Panc1 (cell line): ENCODE data around the gene PSMC1. TPM values are rescaled to one million over a fixed set of nuclear protein-coding genes. Genes with fewer than 3 reads are reported as not detected.

Experiments
- ATAC-seq: fragments of 200-7000 bp; cut with Tn5 transposase; 2 replicates; pipeline ENCODE4 v1.9.1; 2020; ENCODE audit warnings: mild to moderate bottlenecking, moderate library complexity
- BruUV-seq: library from RNA; stranded (reverse); fragments of 400-500 nt; replicated peaks from 2 replicates; lab custom pipeline; 2021; lab: Mats Ljungman, UMichigan
- CTCF ChIA-PET: fragments of 300-600 bp; sonication (Branson Sonifier 250); formaldehyde crosslinking; loops from one replicate; lab custom pipeline; 2022; ENCODE audit warnings: antibody characterized with exemption; lab: Charles Lee
- POLR2A ChIA-PET: fragments of 300-600 bp; sonication (Branson Sonifier 250); formaldehyde crosslinking; loops from one replicate; lab custom pipeline; 2022; ENCODE audit warnings: antibody characterized with exemption; lab: Charles Lee
- DNase-seq: peaks from one replicate; pipeline ENCODE4 v3.0.0-alpha.2; 2010; ENCODE audit warnings: low read depth, low spot score
- H3K27ac ChIP-seq: 2 replicates; pipeline ENCODE4 v1.5.1; 2011; ENCODE audit warnings: mild to moderate bottlenecking, low read length, inconsistent platforms
- H3K27me3 ChIP-seq: fragments of 200-500 bp; sonication (Bioruptor generic); 2 replicates; pipeline ENCODE4 v1.6.0; 2014; ENCODE audit warnings: low read length, inconsistent platforms; ENCODE audit not compliant: control insufficient read depth, insufficient read depth
- H3K36me3 ChIP-seq: fragments of 200-500 bp; sonication (Bioruptor generic); 2 replicates; pipeline ENCODE4 v1.5.1; 2014; ENCODE audit warnings: inconsistent platforms, mild to moderate bottlenecking, low read length, moderate library complexity; ENCODE audit not compliant: control insufficient read depth, insufficient read depth
- H3K4me1 ChIP-seq: 2 replicates; pipeline ENCODE4 v1.5.1; 2011; ENCODE audit warnings: inconsistent platforms, mild to moderate bottlenecking, low read length, moderate library complexity; ENCODE audit not compliant: control insufficient read depth, insufficient read depth
- H3K4me3 ChIP-seq, 2 experiments: 2 replicates each; pipeline ENCODE4 v1.5.1; 2011 to 2012; ENCODE audit warnings: low read depth in 2 of 2, low read length in 2 of 2, mild to moderate bottlenecking in 2 of 2, inconsistent platforms in 1 of 2, moderate library complexity in 1 of 2
- H3K9me3 ChIP-seq: fragments of 200-500 bp; sonication (Bioruptor generic); 2 replicates; pipeline ENCODE4 v1.5.1; 2014; ENCODE audit warnings: low read depth, mild to moderate bottlenecking, inconsistent platforms, low read length, moderate library complexity; ENCODE audit not compliant: control insufficient read depth, insufficient read depth
- POLR2AphosphoS5 ChIP-seq: IDR thresholded peaks from 2 replicates; pipeline ENCODE4 v1.6.1; 2012; ENCODE audit warnings: mild to moderate bottlenecking, low read depth, low read length, moderate library complexity
- SIN3A ChIP-seq: IDR thresholded peaks from 2 replicates; pipeline ENCODE4 v1.6.1; 2012; ENCODE audit warnings: low read depth, mild to moderate bottlenecking, low read length, moderate library complexity, borderline replicate concordance; ENCODE audit not compliant: insufficient read depth
- TCF7L2 ChIP-seq: IDR thresholded peaks from 2 replicates; pipeline ENCODE4 v1.6.1; 2011; ENCODE audit warnings: mild to moderate bottlenecking, low read depth, low read length, inconsistent platforms
- in situ Hi-C: cut with HindIII; loops from 2 replicates; pipeline ENCODE4 v1.10.0; 2016; ENCODE audit warnings: low sequenced_read_pairs, low pct_unique_long_range_greater_than_20kb
- intact Hi-C: fragments of 100-400 bp; cut with micrococcal nuclease; formaldehyde crosslinking; loops from one replicate; pipeline ENCODE4 v1.10.0; 2022; ENCODE audit not compliant: unreplicated experiment
- total RNA-seq: library from RNA; stranded (reverse); gene quantifications from one replicate; pipeline ENCODE4 v1.2.1, GENCODE V29; 2021; ENCODE audit not compliant: unreplicated experiment
- TF ChIP-seq, protein P1 (sequence below), 2 experiments: IDR thresholded peaks; 2 replicates each; pipeline ENCODE4 v1.6.1; 2011 to 2012; ENCODE audit warnings: low read depth in 2 of 2, control low read depth in 1 of 2, low read length in 1 of 2, mild to moderate bottlenecking in 1 of 2, moderate library complexity in 1 of 2; ENCODE audit not compliant: insufficient read depth in 1 of 2
- TF ChIP-seq, protein P2 (sequence below): fragments of 450-650 bp; IDR thresholded peaks from 2 replicates; pipeline ENCODE4 v1.5.1; 2017; ENCODE audit warnings: mild to moderate bottlenecking

Gene PSMC1
- total RNA-seq, 1 experiment from 2014 or later = 112 TPM

DNA sequence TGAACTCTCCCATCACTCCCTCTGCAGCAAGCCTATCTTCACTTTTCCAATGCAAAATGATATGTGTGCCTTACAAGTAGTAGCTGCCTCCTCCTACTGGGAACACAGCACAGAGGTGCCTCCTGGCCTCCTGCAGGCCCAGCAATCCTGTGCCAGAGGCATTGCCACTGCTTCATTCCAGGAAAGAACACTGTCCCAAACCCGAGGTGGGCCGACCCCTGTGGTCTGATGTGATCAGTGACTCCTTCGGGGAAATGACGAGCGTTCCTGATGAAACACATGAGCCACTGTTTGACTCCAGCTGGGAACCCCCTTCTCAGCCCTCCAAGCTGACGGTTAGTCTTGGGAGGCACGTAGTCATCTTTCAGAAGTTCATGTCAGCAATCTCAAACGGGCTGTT is 19.5 kb downstream of the PSMC1 start:
- BruUV-seq = no TSS peak
- peaks cover 8% of the 10 kb centered on the region for H3K36me3 ChIP-seq
- no peak overlapping the region for H3K4me3 ChIP-seq
- ChIA-PET POLR2A (no interaction called here), CTCF (no interaction called here)
- DNase-seq (no peak), ATAC-seq (no peak)
- intact Hi-C loops (no loop called here), in situ Hi-C loops (no loop called here)
- no peaks in the 10 kb centered on the region for H3K4me1 ChIP-seq
- TF ChIP-seq, protein P1, sequence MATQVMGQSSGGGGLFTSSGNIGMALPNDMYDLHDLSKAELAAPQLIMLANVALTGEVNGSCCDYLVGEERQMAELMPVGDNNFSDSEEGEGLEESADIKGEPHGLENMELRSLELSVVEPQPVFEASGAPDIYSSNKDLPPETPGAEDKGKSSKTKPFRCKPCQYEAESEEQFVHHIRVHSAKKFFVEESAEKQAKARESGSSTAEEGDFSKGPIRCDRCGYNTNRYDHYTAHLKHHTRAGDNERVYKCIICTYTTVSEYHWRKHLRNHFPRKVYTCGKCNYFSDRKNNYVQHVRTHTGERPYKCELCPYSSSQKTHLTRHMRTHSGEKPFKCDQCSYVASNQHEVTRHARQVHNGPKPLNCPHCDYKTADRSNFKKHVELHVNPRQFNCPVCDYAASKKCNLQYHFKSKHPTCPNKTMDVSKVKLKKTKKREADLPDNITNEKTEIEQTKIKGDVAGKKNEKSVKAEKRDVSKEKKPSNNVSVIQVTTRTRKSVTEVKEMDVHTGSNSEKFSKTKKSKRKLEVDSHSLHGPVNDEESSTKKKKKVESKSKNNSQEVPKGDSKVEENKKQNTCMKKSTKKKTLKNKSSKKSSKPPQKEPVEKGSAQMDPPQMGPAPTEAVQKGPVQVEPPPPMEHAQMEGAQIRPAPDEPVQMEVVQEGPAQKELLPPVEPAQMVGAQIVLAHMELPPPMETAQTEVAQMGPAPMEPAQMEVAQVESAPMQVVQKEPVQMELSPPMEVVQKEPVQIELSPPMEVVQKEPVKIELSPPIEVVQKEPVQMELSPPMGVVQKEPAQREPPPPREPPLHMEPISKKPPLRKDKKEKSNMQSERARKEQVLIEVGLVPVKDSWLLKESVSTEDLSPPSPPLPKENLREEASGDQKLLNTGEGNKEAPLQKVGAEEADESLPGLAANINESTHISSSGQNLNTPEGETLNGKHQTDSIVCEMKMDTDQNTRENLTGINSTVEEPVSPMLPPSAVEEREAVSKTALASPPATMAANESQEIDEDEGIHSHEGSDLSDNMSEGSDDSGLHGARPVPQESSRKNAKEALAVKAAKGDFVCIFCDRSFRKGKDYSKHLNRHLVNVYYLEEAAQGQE (IDR thresholded peaks at IDR 0.05; ENCODE audit: insufficient read depth in 1 of 2, low read depth in 2 of 2, low read length in 1 of 2) = no peak
- no peak for TF ChIP-seq POLR2AphosphoS5
- no peak for TF ChIP-seq SIN3A
- TF ChIP-seq, protein P2, sequence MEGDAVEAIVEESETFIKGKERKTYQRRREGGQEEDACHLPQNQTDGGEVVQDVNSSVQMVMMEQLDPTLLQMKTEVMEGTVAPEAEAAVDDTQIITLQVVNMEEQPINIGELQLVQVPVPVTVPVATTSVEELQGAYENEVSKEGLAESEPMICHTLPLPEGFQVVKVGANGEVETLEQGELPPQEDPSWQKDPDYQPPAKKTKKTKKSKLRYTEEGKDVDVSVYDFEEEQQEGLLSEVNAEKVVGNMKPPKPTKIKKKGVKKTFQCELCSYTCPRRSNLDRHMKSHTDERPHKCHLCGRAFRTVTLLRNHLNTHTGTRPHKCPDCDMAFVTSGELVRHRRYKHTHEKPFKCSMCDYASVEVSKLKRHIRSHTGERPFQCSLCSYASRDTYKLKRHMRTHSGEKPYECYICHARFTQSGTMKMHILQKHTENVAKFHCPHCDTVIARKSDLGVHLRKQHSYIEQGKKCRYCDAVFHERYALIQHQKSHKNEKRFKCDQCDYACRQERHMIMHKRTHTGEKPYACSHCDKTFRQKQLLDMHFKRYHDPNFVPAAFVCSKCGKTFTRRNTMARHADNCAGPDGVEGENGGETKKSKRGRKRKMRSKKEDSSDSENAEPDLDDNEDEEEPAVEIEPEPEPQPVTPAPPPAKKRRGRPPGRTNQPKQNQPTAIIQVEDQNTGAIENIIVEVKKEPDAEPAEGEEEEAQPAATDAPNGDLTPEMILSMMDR = no peak
- TF ChIP-seq TCF7L2 = no peak
- no peaks in the 10 kb centered on the region for H3K9me3 ChIP-seq
- no peaks in the 10 kb centered on the region for H3K27me3 ChIP-seq
- no peak overlapping the region for H3K27ac ChIP-seq

DNA sequence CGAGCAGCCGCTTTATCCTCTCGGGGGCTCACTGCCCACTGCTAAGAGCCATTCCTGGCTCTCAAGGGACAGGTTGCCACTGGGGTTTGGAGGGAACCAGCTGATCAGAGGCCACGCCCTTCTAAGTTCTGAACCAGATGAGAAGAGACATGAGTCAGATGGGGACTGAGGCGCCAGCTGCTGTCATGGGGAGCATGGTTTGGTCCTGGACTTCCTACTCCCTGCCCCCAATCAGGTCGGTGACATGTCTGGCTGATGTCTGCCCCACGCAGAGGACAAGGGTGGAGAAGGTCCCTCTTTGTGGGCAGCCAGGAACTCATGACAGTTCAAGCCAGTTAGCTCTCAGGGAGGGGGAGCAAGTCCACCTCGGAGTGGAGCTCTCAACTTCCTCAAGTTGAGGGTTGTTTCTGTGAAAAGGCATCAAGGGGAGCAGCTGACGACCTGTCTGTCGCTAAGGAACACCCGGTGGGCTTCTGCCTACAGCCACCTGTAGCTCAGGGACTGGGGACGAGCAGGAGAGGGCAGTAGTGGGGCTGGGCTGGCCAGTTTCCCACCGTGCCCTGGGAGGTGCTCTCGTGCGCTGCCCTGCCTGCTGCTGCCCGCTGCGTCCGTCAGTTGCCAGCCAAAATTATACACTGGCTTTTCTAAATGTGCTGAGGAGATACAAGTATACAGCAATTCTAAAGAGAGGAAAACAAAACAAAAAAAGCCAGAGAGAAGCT is 20.5 kb downstream of the PSMC1 start:
- POLR2A ChIA-PET = no interaction called here
- ATAC-seq = no peak
- no peaks in the 10 kb centered on the region for H3K27me3 ChIP-seq
- H3K4me1 ChIP-seq = no peaks in the 10 kb centered on the region
- no peak for DNase-seq
- peaks cover 3% of the 10 kb centered on the region; the same call in 1 of the 2 replicates for H3K36me3 ChIP-seq
- CTCF ChIA-PET = no interaction called here
- H3K9me3 ChIP-seq = no peaks in the 10 kb centered on the region
- no TSS peak for BruUV-seq
- no peak overlapping the region for H3K27ac ChIP-seq
- intact Hi-C loops = no loop called here
- no peak overlapping the region for H3K4me3 ChIP-seq
- in situ Hi-C loops = no loop called here
- TF ChIP-seq POLR2AphosphoS5 (no peak), TCF7L2 (no peak), SIN3A (no peak)
- TF ChIP-seq, protein P2 = no peak
- TF ChIP-seq, protein P1 (IDR thresholded peaks at IDR 0.05; ENCODE audit: insufficient read depth in 1 of 2, low read depth in 2 of 2, low read length in 1 of 2) = no peak
